ENCODE data around the gene GDF15. TPM values are rescaled to one million over a fixed set of nuclear protein-coding genes. Genes with fewer than 3 reads are reported as not detected.
A peak's percentile ranks its signal among the peaks of the same experiment; 100 is the strongest.

Gene GDF15
- total and polyA plus RNA-seq, 2 donors (not counting 3 experiments of a cell fraction or from before 2014, with no cell fraction given), result 165 to 206 TPM

DNA sequence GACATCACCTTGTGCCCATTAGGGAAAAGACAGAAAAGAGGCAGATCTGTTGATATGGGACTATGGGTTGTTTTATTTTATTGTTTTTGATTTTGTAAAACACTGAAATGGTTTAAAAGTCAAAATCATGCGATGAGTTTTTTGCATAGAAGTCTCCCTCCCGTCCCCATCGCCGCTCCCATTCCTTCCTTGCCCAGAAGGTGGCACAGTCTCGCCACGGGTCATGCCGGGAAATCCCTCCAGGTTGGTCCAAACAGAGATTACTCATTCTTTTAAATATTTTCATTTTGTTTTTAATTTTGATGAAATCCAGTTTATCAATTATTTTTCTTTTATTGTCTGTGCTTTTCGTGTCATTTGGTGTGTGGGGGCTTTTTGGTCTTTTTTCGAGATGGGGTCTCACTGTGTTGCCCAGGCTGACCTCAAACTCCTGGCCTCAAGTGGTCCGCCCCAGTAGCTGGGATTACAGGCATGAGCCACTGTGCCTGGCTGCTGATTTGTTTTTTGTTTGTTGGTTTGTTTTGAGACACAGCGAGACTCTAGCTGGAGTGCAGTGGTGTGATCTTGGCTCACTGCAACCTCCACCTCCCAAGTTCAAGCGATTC lies 36.3 kb upstream of the GDF15 start:
- H3K9me3 ChIP-seq (replicated peaks; ENCODE audit: control insufficient read depth, insufficient read depth, low read length), result no peaks in the 10 kb centered on the region
- H3K79me2 ChIP-seq (ENCODE audit: control insufficient read depth, insufficient read depth, low read length), result no peaks in the 10 kb centered on the region
- no peak overlapping the region for H3K9ac ChIP-seq (replicated peaks; ENCODE audit: extremely low read depth, insufficient read depth, low read length)
- intact Hi-C loops (cut with micrococcal nuclease) (loop anchor here (1.0 kb wide), 2 partner anchors 37 to 61 kb away; partner anchors contain the start of gene GDF15), dilution Hi-C loops (cut with MboI; ENCODE audit: extremely low pct_ligation_motif_present, low sequenced_read_pairs) (no loop called here)
- H3K4me1 ChIP-seq (ENCODE audit: control insufficient read depth, extremely low read depth, insufficient read depth, low read length), result no peaks in the 10 kb centered on the region
- no peaks in the 10 kb centered on the region for H4K20me1 ChIP-seq (replicated peaks; ENCODE audit: control insufficient read depth, extremely low read depth, insufficient read depth, low read length)
- ChIA-PET CTCF (interaction anchor here (0.6 to 4.1 kb wide), 28 partner anchors 10 to 237 kb away, joined by 3 to 160 read pairs (median 5); partner anchors contain the start of genes GDF15, JUND, LSM4 and PGPEP1), POLR2A (interaction anchor here (1.0 to 1.8 kb wide), 3 partner anchors 36 to 68 kb away, joined by 4 to 9 read pairs (median 5); partner anchors contain the start of gene GDF15)
- no peak overlapping the region for H3K27ac ChIP-seq (ENCODE audit: insufficient read depth, low read depth, low read length)
- no peak overlapping the region for H3K4me3 ChIP-seq (replicated peaks in 1 of 3; ENCODE audit: insufficient read depth in 1 of 3, low read depth in 1 of 3, low read length in 3 of 3)
- H3K27me3 ChIP-seq (ENCODE audit: control insufficient read depth in 2 of 2, insufficient read depth in 2 of 2, low read length in 2 of 2), result no peaks in the 10 kb centered on the region
- H3K9me1 ChIP-seq (replicated peaks; ENCODE audit: control insufficient read depth, extremely low read depth, insufficient read depth, low read length), result no peaks in the 10 kb centered on the region
- H3K4me2 ChIP-seq (ENCODE audit: insufficient read depth, low read length), result no peak overlapping the region
- no peaks in the 10 kb centered on the region for H3K36me3 ChIP-seq (ENCODE audit: control insufficient read depth in 2 of 2, extremely low read depth in 1 of 2, insufficient read depth in 2 of 2, low read length in 2 of 2)
- TF ChIP-seq FOS (IDR thresholded peaks at IDR 0.05; ENCODE audit: borderline replicate concordance, insufficient read depth, low read length) (peak; percentile 32), GATA2 (IDR thresholded peaks at IDR 0.05; ENCODE audit: insufficient read depth, insufficient read length, low read depth, low read length) (no peak)
- TF ChIP-seq, protein P1, sequence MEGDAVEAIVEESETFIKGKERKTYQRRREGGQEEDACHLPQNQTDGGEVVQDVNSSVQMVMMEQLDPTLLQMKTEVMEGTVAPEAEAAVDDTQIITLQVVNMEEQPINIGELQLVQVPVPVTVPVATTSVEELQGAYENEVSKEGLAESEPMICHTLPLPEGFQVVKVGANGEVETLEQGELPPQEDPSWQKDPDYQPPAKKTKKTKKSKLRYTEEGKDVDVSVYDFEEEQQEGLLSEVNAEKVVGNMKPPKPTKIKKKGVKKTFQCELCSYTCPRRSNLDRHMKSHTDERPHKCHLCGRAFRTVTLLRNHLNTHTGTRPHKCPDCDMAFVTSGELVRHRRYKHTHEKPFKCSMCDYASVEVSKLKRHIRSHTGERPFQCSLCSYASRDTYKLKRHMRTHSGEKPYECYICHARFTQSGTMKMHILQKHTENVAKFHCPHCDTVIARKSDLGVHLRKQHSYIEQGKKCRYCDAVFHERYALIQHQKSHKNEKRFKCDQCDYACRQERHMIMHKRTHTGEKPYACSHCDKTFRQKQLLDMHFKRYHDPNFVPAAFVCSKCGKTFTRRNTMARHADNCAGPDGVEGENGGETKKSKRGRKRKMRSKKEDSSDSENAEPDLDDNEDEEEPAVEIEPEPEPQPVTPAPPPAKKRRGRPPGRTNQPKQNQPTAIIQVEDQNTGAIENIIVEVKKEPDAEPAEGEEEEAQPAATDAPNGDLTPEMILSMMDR (IDR thresholded peaks at IDR 0.05; ENCODE audit: extremely low read depth in 1 of 2, insufficient read depth in 1 of 2, low read depth in 1 of 2, low read length in 2 of 2), result peak; percentile 80 to 86
- FAIRE-seq, result peak; percentile 91
- peak; percentile 67 for DNase-seq (ENCODE audit: low read depth, low spot score)
- BruUV-seq (replicated peaks), result no TSS peak
- H2AFZ ChIP-seq (ENCODE audit: low read depth, low read length), result no peak overlapping the region

DNA sequence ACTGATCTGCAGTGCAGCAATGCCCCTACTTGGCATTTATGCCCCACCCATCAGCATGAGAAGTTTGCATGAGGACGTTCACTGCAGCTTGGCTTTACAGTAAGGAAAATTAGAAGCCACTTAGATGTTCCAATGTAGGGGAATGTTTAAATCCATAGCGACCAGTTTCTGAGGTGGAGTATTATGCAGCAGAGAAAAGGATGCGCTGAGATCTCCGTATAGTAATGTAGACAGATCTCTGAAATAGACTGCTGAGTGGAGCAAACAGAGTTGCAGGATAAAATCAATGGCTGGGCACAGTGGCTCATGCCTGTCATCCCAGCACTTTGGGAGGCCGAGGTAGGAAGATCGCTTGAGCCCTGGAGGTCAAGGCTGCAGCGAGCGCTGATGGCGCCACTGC lies 35.5 kb upstream of the GDF15 start:
- Histone ChIP-seq H3K4me2 (ENCODE audit: insufficient read depth, low read length) (no peak overlapping the region), H4K20me1 (replicated peaks; ENCODE audit: control insufficient read depth, extremely low read depth, insufficient read depth, low read length) (no peaks in the 10 kb centered on the region), H3K4me3 (replicated peaks in 1 of 3; ENCODE audit: insufficient read depth in 1 of 3, low read depth in 1 of 3, low read length in 3 of 3) (no peak overlapping the region), H2AFZ (ENCODE audit: low read depth, low read length) (no peak overlapping the region), H3K79me2 (ENCODE audit: control insufficient read depth, insufficient read depth, low read length) (no peaks in the 10 kb centered on the region), H3K27me3 (ENCODE audit: control insufficient read depth in 2 of 2, insufficient read depth in 2 of 2, low read length in 2 of 2) (no peaks in the 10 kb centered on the region), H3K4me1 (ENCODE audit: control insufficient read depth, extremely low read depth, insufficient read depth, low read length) (no peaks in the 10 kb centered on the region), H3K9me3 (replicated peaks; ENCODE audit: control insufficient read depth, insufficient read depth, low read length) (no peaks in the 10 kb centered on the region), H3K27ac (ENCODE audit: insufficient read depth, low read depth, low read length) (no peak overlapping the region), H3K9ac (replicated peaks; ENCODE audit: extremely low read depth, insufficient read depth, low read length) (no peak overlapping the region), H3K9me1 (replicated peaks; ENCODE audit: control insufficient read depth, extremely low read depth, insufficient read depth, low read length) (no peaks in the 10 kb centered on the region), H3K36me3 (ENCODE audit: control insufficient read depth in 2 of 2, extremely low read depth in 1 of 2, insufficient read depth in 2 of 2, low read length in 2 of 2) (no peaks in the 10 kb centered on the region)
- intact Hi-C loops (cut with micrococcal nuclease) (no loop called here), dilution Hi-C loops (cut with MboI; ENCODE audit: extremely low pct_ligation_motif_present, low sequenced_read_pairs) (no loop called here)
- no peak for FAIRE-seq
- POLR2A ChIA-PET, result interaction anchor here (1.8 kb wide), 1 partner anchor 35 kb away, joined by 9 read pairs; the partner anchor contains the start of gene GDF15
- TF ChIP-seq FOS (IDR thresholded peaks at IDR 0.05; ENCODE audit: borderline replicate concordance, insufficient read depth, low read length) (no peak), POLR2AphosphoS5 (IDR thresholded peaks at IDR 0.05; ENCODE audit: insufficient read depth, low read depth, low read length) (no peak)
- CTCF ChIA-PET, result interaction anchor here (0.6 to 4.1 kb wide), 17 partner anchors 9 to 237 kb away, joined by 3 to 160 read pairs (median 8); partner anchors contain the start of genes GDF15, JUND, PGPEP1 and SSBP4
- BruUV-seq (replicated peaks), result no TSS peak
- DNase-seq (ENCODE audit: low read depth, low spot score), result no peak

All from endothelial cell of umbilical vein (primary cell).